B cell (primary cell): ENCODE measurements around the gene GLRA3. TPM values are rescaled to one million over a fixed set of nuclear protein-coding genes. Genes with fewer than 3 reads are reported as not detected.

ENCODE experiments used
- ATAC-seq: fragments of 200-7000 bp; cut with Tn5 transposase; one replicate; pipeline ENCODE4 v1.10.0; 2021; ENCODE audit warnings: low read depth, mild to moderate bottlenecking, moderate number of reproducible peaks, moderate library complexity
- CTCF ChIA-PET: fragments of 350-600 bp; sonication (Branson Sonifier 250); formaldehyde crosslinking; loops from one replicate; lab custom pipeline; 2021; ENCODE audit warnings: antibody characterized with exemption, inconsistent platforms; lab: Charles Lee
- POLR2A ChIA-PET: fragments of 350-600 bp; sonication (Branson Sonifier 250); formaldehyde crosslinking; loops from one replicate; lab custom pipeline; 2021; ENCODE audit warnings: antibody characterized with exemption; lab: Charles Lee
- DNase-seq: peaks from one replicate; pipeline ENCODE4 v3.0.0; 2013
- H2AFZ ChIP-seq: 2 replicates; pipeline ENCODE4 v1.6.1; 2012; ENCODE audit warnings: mild to moderate bottlenecking, low read depth, low read length; ENCODE audit not compliant: insufficient read depth, poor library complexity, severe bottlenecking
- H3K27ac ChIP-seq, 2 donors: 1 replicate in 1 of 2; 2 replicates in 1 of 2; pipeline ENCODE4 v1.5.1; 2012 to 2013; ENCODE audit warnings: low read length in 2 of 2, mild to moderate bottlenecking in 2 of 2, moderate library complexity in 1 of 2
- H3K27me3 ChIP-seq, 4 experiments: fragments of 200-600 bp in 1 of 4; sonication (generic) in 1 of 4; replicated peaks in 1 of 4; 1 replicate in 2 of 4; 2 replicates in 2 of 4; pipeline versions ENCODE4 v1.6.1 to v1.7.0; 2013 to 2016; ENCODE audit warnings: low read length in 3 of 4, mild to moderate bottlenecking in 2 of 4, mixed read lengths in 1 of 4, moderate library complexity in 1 of 4; ENCODE audit not compliant: insufficient read depth in 4 of 4, control insufficient read depth in 3 of 4; ENCODE audit errors: control extremely low read depth in 1 of 4
- H3K36me3 ChIP-seq, 2 experiments: replicated peaks in 1 of 2; 1 replicate in 1 of 2; 2 replicates in 1 of 2; pipeline versions ENCODE4 v1.6.1 to v1.7.1; 2013; ENCODE audit warnings: low read length in 1 of 2; ENCODE audit not compliant: insufficient read depth in 2 of 2, control insufficient read depth in 1 of 2; ENCODE audit errors: control extremely low read depth in 1 of 2, extremely low read depth in 1 of 2
- H3K4me1 ChIP-seq, 2 donors: fragments of 200-600 bp in 1 of 2; sonication (generic) in 1 of 2; 1 replicate in 1 of 2; 2 replicates in 1 of 2; pipeline versions ENCODE4 v1.5.1 to v1.6.1; 2013 to 2017; ENCODE audit warnings: low read length in 2 of 2; ENCODE audit not compliant: control insufficient read depth in 2 of 2, insufficient read depth in 2 of 2
- H3K4me2 ChIP-seq: replicated peaks from 2 replicates; pipeline ENCODE3; 2012; ENCODE audit warnings: mild to moderate bottlenecking, low read depth, low read length; ENCODE audit not compliant: poor library complexity, severe bottlenecking
- H3K4me3 ChIP-seq, 5 experiments: fragments of 200-600 bp in 1 of 5; sonication (generic) in 1 of 5; 1 replicate in 3 of 5; 2 replicates in 2 of 5; pipeline versions ENCODE4 v1.5.1 to v1.7.0; 2011 to 2016; ENCODE audit warnings: low read length in 4 of 5, mild to moderate bottlenecking in 4 of 5, low read depth in 2 of 5, control low read depth in 1 of 5, moderate library complexity in 1 of 5; ENCODE audit not compliant: insufficient read depth in 1 of 5; ENCODE audit errors: control extremely low read depth in 1 of 5, extremely low read depth in 1 of 5
- H3K79me2 ChIP-seq: fragments of 200-600 bp; sonication (generic); one replicate; pipeline ENCODE4 v1.6.0; 2016; ENCODE audit warnings: low read length; ENCODE audit not compliant: control insufficient read depth, insufficient read depth
- H3K9ac ChIP-seq: fragments of 200-600 bp; sonication (generic); 2 replicates; pipeline ENCODE4 v1.6.1; 2017; ENCODE audit warnings: mild to moderate bottlenecking, low read length, moderate library complexity
- H3K9me3 ChIP-seq, 3 donors: one replicate each; pipeline versions ENCODE4 v1.6.1 to v1.7.1; 2013; ENCODE audit warnings: low read length in 2 of 3; ENCODE audit not compliant: control insufficient read depth in 2 of 3, insufficient read depth in 1 of 3; ENCODE audit errors: control extremely low read depth in 1 of 3
- H4K20me1 ChIP-seq: 2 replicates; pipeline ENCODE4 v1.6.0; 2012; ENCODE audit warnings: mild to moderate bottlenecking, low read length; ENCODE audit not compliant: insufficient read depth, control insufficient read depth, poor library complexity, severe bottlenecking
- H3K27ac Mint-ChIP-seq: one replicate; pipeline ENCODE4 v1.8.0; 2021; ENCODE audit warnings: mixed read lengths
- H3K27me3 Mint-ChIP-seq: one replicate; pipeline ENCODE4 v1.8.0; 2021; ENCODE audit warnings: mixed read lengths
- H3K4me1 Mint-ChIP-seq: one replicate; pipeline ENCODE4 v1.8.0; 2021; ENCODE audit warnings: mixed read lengths
- H3K4me3 Mint-ChIP-seq: one replicate; pipeline ENCODE4 v1.8.0; 2021; ENCODE audit warnings: mixed read lengths
- H3K9me3 Mint-ChIP-seq: one replicate; pipeline ENCODE4 v1.8.0; 2022; ENCODE audit warnings: mixed read lengths; ENCODE audit not compliant: insufficient read depth
- EZH2 ChIP-seq: IDR thresholded peaks from 2 replicates; pipeline ENCODE4 v1.6.1; 2012; ENCODE audit warnings: borderline replicate concordance, low read depth, mild to moderate bottlenecking, moderate library complexity, low read length; ENCODE audit not compliant: insufficient read depth, poor library complexity, severe bottlenecking
- WGBS: methylation state at CpG from one replicate; pipeline ENCODE4 v1.1.5; 2013; ENCODE audit warnings: missing lambda C conversion rate; ENCODE audit not compliant: insufficient coverage; 5-methylcytosine and 5-hydroxymethylcytosine counted together
- intact Hi-C: fragments of 100-400 bp; cut with micrococcal nuclease; formaldehyde crosslinking; loops from one replicate; pipeline ENCODE4 v1.10.0; 2022
- polyA plus RNA-seq: library from polyadenylated mRNA; depleted of rRNA; stranded (reverse); fragments of >200 nt; gene quantifications from 2 replicates; pipeline ENCODE4 v1.2.3, GENCODE V29; 2012
- total RNA-seq, 2 donors: library from RNA; stranded (reverse); fragments of 120-200 nt in 1 of 2; gene quantifications; 1 replicate in 1 of 2; 2 replicates in 1 of 2; pipeline versions ENCODE4 v1.2.3 to v1.2.4, GENCODE V29; 2013 to 2022
- TF ChIP-seq, protein P1 (sequence below): fragments of 200-600 bp; IDR thresholded peaks from one replicate; pipeline ENCODE4 v1.8.0; 2022; ENCODE audit warnings: antibody characterized with exemption, mild to moderate bottlenecking

The GLRA3 gene
- total and polyA plus RNA-seq, 2 donors (not counting 1 experiment from before 2014, with no cell fraction given) = 0.12 to 0.30 TPM

DNA sequence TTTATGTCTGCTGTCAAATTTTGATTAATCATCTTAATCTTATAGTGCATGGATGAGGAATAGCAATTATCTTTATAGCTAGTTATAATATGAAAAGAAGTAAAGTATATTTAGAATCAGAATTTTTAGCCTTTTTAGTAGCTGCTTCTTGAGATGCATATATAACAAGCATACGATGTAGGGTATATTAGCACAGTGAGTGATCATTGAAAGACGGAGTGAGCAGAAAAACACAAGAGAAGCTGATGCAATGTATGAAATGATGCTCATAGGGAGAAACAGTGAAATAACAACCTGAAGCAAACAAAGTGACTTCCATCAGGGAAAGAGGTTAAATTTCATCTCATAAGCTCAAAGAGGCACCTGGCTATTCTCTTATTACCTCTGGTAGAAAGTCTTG, 77.0 kb downstream of the GLRA3 start:
- no peak overlapping the region for H2AFZ ChIP-seq
- 100% methylated on average over 1 of the region's 2 CpGs for WGBS

DNA sequence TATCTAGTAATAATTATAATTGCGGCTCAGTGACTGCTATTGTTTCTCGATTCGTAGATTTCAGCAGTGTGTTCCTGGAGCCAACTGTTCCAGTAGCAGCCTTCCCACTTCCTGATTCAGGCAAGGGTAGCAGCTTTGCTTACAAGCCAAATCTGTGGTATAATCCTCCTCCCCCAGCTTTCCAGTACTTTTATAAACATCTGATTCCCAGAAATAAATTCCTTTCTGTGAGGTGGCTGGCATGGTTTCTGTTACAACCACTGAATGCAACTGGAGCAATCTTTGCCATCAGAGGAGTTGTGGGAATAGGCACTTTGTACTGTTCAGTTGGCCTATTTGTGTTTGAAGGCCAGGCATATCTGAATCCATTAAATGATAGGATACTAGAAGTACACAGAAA, 80.0 kb downstream of the GLRA3 start:
- Histone ChIP-seq H4K20me1 (no peaks in the 10 kb centered on the region), H3K27ac (no peak overlapping the region), H2AFZ (no peak overlapping the region), H3K4me2 (no peak overlapping the region), H3K4me1 (no peaks in the 10 kb centered on the region), H3K79me2 (no peaks in the 10 kb centered on the region), H3K9ac (no peak overlapping the region), H3K27me3 (no peaks in the 10 kb centered on the region), H3K36me3 (no peaks in the 10 kb centered on the region), H3K9me3 (peaks cover 0 to 3% (median 0%) of the 10 kb centered on the region in 3 donors), H3K4me3 (no peak overlapping the region)
- Mint-ChIP-seq H3K4me1 (no peaks in the 10 kb centered on the region), H3K9me3 (peaks cover 2% of the 10 kb centered on the region), H3K4me3 (no peak overlapping the region), H3K27me3 (no peaks in the 10 kb centered on the region), H3K27ac (no peak overlapping the region)
- no peak for ATAC-seq
- intact Hi-C loops = no loop called here
- TF ChIP-seq, protein P1, sequence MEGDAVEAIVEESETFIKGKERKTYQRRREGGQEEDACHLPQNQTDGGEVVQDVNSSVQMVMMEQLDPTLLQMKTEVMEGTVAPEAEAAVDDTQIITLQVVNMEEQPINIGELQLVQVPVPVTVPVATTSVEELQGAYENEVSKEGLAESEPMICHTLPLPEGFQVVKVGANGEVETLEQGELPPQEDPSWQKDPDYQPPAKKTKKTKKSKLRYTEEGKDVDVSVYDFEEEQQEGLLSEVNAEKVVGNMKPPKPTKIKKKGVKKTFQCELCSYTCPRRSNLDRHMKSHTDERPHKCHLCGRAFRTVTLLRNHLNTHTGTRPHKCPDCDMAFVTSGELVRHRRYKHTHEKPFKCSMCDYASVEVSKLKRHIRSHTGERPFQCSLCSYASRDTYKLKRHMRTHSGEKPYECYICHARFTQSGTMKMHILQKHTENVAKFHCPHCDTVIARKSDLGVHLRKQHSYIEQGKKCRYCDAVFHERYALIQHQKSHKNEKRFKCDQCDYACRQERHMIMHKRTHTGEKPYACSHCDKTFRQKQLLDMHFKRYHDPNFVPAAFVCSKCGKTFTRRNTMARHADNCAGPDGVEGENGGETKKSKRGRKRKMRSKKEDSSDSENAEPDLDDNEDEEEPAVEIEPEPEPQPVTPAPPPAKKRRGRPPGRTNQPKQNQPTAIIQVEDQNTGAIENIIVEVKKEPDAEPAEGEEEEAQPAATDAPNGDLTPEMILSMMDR = no peak
- TF ChIP-seq EZH2 = no peak
- ChIA-PET CTCF (no interaction called here), POLR2A (no interaction called here)
- 100% methylated on average over 2 of the region's 3 CpGs for WGBS
- no peak for DNase-seq

More for the DNA sequence above, 77.0 kb downstream of the GLRA3 start:
- no peak overlapping the region for H3K4me3 ChIP-seq
- no peaks in the 10 kb centered on the region for H3K27me3 ChIP-seq
- no peak for TF ChIP-seq EZH2
- intact Hi-C loops = no loop called here
- POLR2A ChIA-PET = no interaction called here
- H3K9me3 ChIP-seq = no peaks in the 10 kb centered on the region
- H3K27ac Mint-ChIP-seq = no peak overlapping the region
- H4K20me1 ChIP-seq = no peaks in the 10 kb centered on the region
- H3K4me1 Mint-ChIP-seq = no peaks in the 10 kb centered on the region
- no peaks in the 10 kb centered on the region for H3K4me1 ChIP-seq
- no peaks in the 10 kb centered on the region for H3K79me2 ChIP-seq
- H3K27me3 Mint-ChIP-seq = no peaks in the 10 kb centered on the region
- CTCF ChIA-PET = interaction anchor here (2.1 kb wide), 1 partner anchor 12 kb away, joined by 5 read pairs; no protein-coding TSS in a partner anchor
- no peak overlapping the region for H3K9ac ChIP-seq
- peaks cover under 1% of the 10 kb centered on the region for H3K9me3 Mint-ChIP-seq
- H3K27ac ChIP-seq = no peak overlapping the region
- no peak overlapping the region for H3K4me3 Mint-ChIP-seq
- no peaks in the 10 kb centered on the region for H3K36me3 ChIP-seq
- H3K4me2 ChIP-seq = no peak overlapping the region
- ATAC-seq (no peak), DNase-seq (no peak)
